ENCODE results near the gene DOLK. TPM values are rescaled to one million over a fixed set of nuclear protein-coding genes. Genes with fewer than 3 reads are reported as not detected.
A peak's percentile ranks its signal among the peaks of the same experiment; 100 is the strongest.
"Not testable (repeated sequence)": the region's sequence is repeated elsewhere in the genome, so short reads cannot be mapped to it uniquely, and the experiment has no call there.

Gene DOLK
- total RNA-seq, 3 donors from 2014 or later, result 8.7 to 9.9 (median 9.7) TPM

GRCh38 chr9:128946571-128947276 lies 679 bp downstream of the DOLK start:
- intact Hi-C loops (cut with DNase I, micrococcal nuclease), result no loop called here

GRCh38 chr9:128945798-128946501 lies 1.5 kb downstream of the DOLK start:
- TF ChIP-seq CTCF (IDR thresholded peaks at IDR 0.05), result no peak
- ATAC-seq, result no peak
- DNase-seq, result no peak
- no peaks in the 10 kb centered on the region for H3K36me3 ChIP-seq (ENCODE audit: low read depth)
- intact Hi-C loops (cut with DNase I, micrococcal nuclease), result no loop called here
- H3K4me1 ChIP-seq (ENCODE audit: low read depth), result peaks cover 11% of the 10 kb centered on the region
- H3K9me3 ChIP-seq, result no peaks in the 10 kb centered on the region
- no peak overlapping the region for H3K4me3 ChIP-seq

More at GRCh38 chr9:128946571-128947276, 679 bp downstream of the DOLK start:
- ATAC-seq, result peak; percentile 59
- Histone ChIP-seq H3K4me1 (ENCODE audit: low read depth) (peaks cover 11% of the 10 kb centered on the region), H3K9me3 (no peaks in the 10 kb centered on the region), H3K4me3 (peak overlapping the region; percentile 76), H3K36me3 (ENCODE audit: low read depth) (no peaks in the 10 kb centered on the region)
- no peak for DNase-seq
- no peak for TF ChIP-seq CTCF (IDR thresholded peaks at IDR 0.05)

DNA sequence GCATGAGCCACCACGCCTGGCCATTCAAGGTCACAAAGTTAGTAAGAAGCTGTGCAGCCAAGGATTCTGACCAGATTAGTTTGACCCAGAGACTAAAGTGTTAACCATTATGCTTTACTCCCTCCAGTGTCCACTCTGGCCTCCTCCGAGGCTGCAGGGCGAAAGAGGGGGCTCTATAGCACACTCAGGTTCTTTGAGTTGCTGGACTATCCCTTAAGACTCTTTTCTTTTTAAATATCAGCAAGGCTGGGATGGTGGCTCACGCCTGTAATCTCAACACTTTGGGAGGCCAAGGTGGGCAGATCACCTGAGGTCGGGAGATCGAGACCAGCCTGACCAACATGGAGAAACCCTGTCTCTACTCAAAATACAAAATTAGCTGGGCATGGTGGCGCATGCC lies 2.4 kb downstream of the DOLK start:
- not testable (repeated sequence) for DNase-seq

DNA sequence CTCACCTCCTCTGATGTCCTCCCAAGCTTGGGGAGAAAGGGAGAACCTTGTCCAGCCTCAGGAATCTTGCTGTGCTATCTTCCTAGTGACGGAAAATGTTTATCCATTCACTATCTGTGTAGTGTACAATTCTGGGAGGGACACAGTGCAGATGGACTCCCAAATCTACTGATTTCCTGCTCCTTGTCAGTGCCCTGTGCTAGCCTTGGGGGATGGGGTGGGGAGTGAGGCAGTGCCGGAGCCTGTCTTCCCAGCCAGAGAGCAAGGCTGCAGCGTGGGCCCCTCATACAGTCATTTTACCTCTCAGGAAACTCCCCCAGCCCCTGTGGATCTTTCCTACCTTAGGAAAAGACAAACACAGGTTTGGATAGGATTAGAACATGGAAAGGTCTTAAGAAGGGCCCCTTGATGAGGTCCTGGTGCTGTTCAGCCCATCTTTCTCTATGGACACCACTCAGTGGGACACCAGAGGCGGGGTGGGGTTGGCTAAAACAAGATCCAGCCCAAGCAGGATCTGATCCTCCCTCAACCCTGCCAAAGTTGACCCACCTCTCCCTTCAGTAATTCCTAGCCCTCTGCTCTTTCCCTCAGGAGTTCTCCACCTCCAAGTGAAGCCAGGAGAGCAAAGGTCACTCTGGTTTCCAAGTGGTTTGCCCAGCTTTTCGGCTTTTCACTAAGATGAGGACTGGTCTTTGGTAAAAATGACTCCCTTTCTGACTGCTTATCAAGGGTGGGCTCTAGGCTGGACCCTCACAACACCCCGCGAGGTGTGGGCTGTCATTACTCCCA lies 3.4 kb downstream of the DOLK start:
- TF ChIP-seq CTCF (IDR thresholded peaks at IDR 0.05), result no peak
- DNase-seq, result no peak
- no peaks in the 10 kb centered on the region for H3K9me3 ChIP-seq
- H3K4me3 ChIP-seq, result no peak overlapping the region
- no peak for ATAC-seq
- intact Hi-C loops (cut with DNase I, micrococcal nuclease), result no loop called here
- H3K36me3 ChIP-seq (ENCODE audit: low read depth), result no peaks in the 10 kb centered on the region
- H3K4me1 ChIP-seq (ENCODE audit: low read depth), result peaks cover 11% of the 10 kb centered on the region

More for the DNA sequence above, 2.4 kb downstream of the DOLK start:
- H3K36me3 ChIP-seq (ENCODE audit: low read depth); intact Hi-C loops (cut with DNase I, micrococcal nuclease); H3K4me3 ChIP-seq; H3K9me3 ChIP-seq; ATAC-seq: not testable (repeated sequence)
- H3K4me1 ChIP-seq (ENCODE audit: low read depth), result peaks cover 11% of the 10 kb centered on the region

- DNase-seq (peak in 1 of 3 donors; percentile 31), ATAC-seq (no peak)
- Histone ChIP-seq H3K36me3 (ENCODE audit: low read depth) (no peaks in the 10 kb centered on the region), H3K4me3 (no peak overlapping the region), H3K4me1 (ENCODE audit: low read depth) (no peaks in the 10 kb centered on the region), H3K9me3 (no peaks in the 10 kb centered on the region)
- intact Hi-C loops (cut with DNase I, micrococcal nuclease), result no loop called here
- TF ChIP-seq CTCF (IDR thresholded peaks at IDR 0.05), result no peak
Measured at GRCh38 chr9:128940946-128941755, 6.3 kb downstream of the DOLK start.

Data from mucosa of descending colon (tissue), 3 donors.